Endodermal cell (in vitro differentiated cells): ENCODE data around the gene MYBPC2. TPM values are rescaled to one million over a fixed set of nuclear protein-coding genes. Genes with fewer than 3 reads are reported as not detected.
A peak's percentile ranks its signal among the peaks of the same experiment; 100 is the strongest.

Experiments used
- DNase-seq: peaks from one replicate; pipeline ENCODE4 v3.0.0-alpha.2; 2017
- H3K27ac ChIP-seq: 2 replicates; pipeline ENCODE4 v1.5.1; 2013; ENCODE audit warnings: mild to moderate bottlenecking, low read depth, low read length, moderate library complexity
- H3K27me3 ChIP-seq: 2 replicates; pipeline ENCODE4 v1.6.1; 2013; ENCODE audit warnings: mild to moderate bottlenecking, low read length, moderate library complexity; ENCODE audit not compliant: insufficient read depth, control insufficient read depth, poor library complexity, severe bottlenecking
- H3K36me3 ChIP-seq: 2 replicates; pipeline ENCODE4 v1.7.0; 2013; ENCODE audit warnings: mild to moderate bottlenecking, low read length, moderate library complexity; ENCODE audit not compliant: control insufficient read depth, insufficient read depth
- H3K4me1 ChIP-seq: one replicate; pipeline ENCODE4 v1.7.0; 2013; ENCODE audit warnings: low read length; ENCODE audit not compliant: control insufficient read depth, insufficient read depth
- H3K4me3 ChIP-seq: 2 replicates; pipeline ENCODE4 v1.5.1; 2013; ENCODE audit warnings: mild to moderate bottlenecking, low read length, moderate library complexity
- H3K9ac ChIP-seq: 2 replicates; pipeline ENCODE4 v1.6.1; 2013; ENCODE audit warnings: mild to moderate bottlenecking, low read length, moderate library complexity; ENCODE audit not compliant: poor library complexity, severe bottlenecking; ENCODE audit errors: extremely low read depth
- H3K9me3 ChIP-seq: 2 replicates; pipeline ENCODE4 v1.6.1; 2013; ENCODE audit warnings: mild to moderate bottlenecking, low read length, moderate library complexity; ENCODE audit not compliant: control insufficient read depth
- H3K27ac Mint-ChIP-seq: 2 replicates; pipeline ENCODE4 v1.8.0; 2020; ENCODE audit warnings: mixed read lengths
- H3K27me3 Mint-ChIP-seq: 2 replicates; pipeline ENCODE4 v1.8.0; 2021; ENCODE audit warnings: mild to moderate bottlenecking, mixed read lengths; ENCODE audit not compliant: insufficient read depth
- H3K36me3 Mint-ChIP-seq: 2 replicates; pipeline ENCODE4 v1.8.0; 2020; ENCODE audit warnings: low read depth, mixed read lengths
- H3K4me1 Mint-ChIP-seq: 2 replicates; pipeline ENCODE4 v1.8.0; 2020; ENCODE audit warnings: mixed read lengths
- H3K4me3 Mint-ChIP-seq: 2 replicates; pipeline ENCODE4 v1.8.0; 2020; ENCODE audit warnings: mild to moderate bottlenecking, moderate library complexity, mixed read lengths
- H3K9me3 Mint-ChIP-seq: 2 replicates; pipeline ENCODE4 v1.8.0; 2020; ENCODE audit warnings: mild to moderate bottlenecking, mixed read lengths
- WGBS, 2 experiments: methylation state at CpG; one replicate each; pipeline versions ENCODE4 v1.1.5 to v1.1.7; 2013; ENCODE audit warnings: missing lambda C conversion rate in 2 of 2, mixed read lengths in 1 of 2; ENCODE audit not compliant: insufficient coverage in 1 of 2, insufficient read length in 1 of 2; 5-methylcytosine and 5-hydroxymethylcytosine counted together
- total RNA-seq, 2 donors: library from RNA; stranded (reverse); fragmentation: NEBNext Ultra II Directional in 1 of 2; extraction: Animal tissue kit (Norgen Biotek cat#: 25700) in 1 of 2; gene quantifications; 2 replicates in 1 of 2; 3 replicates in 1 of 2; pipeline ENCODE4 v1.2.1, GENCODE V29; 2021
- TF ChIP-seq, protein P1 (sequence below): fragments of 200-600 bp; sonication (generic); conservative IDR thresholded peaks from 2 replicates; pipeline ENCODE4 v1.5.0; 2021; ENCODE audit warnings: antibody characterized with exemption, mild to moderate bottlenecking

MYBPC2 gene
- total RNA-seq, 2 donors from 2014 or later, result 1.9 to 2.3 TPM

DNA sequence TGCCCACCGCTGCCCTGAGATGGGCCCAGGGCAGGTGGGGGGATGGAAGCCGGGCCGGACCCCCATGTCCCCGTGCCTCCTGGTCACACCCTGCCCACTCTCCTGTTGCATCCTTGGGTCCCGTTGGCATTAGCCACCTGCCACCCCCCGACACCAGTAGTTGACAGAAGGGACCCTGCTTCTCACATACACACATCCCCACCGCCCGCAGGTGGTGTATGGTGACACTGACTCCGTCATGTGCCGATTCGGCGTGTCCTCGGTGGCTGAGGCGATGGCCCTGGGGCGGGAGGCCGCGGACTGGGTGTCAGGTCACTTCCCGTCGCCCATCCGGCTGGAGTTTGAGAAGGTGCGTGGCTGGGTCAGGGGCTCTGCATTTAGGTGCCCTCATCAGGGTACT lies 19.2 kb upstream of the MYBPC2 start:
- Mint-ChIP-seq H3K4me3 (no peak overlapping the region), H3K4me1 (peaks cover 2% of the 10 kb centered on the region), H3K9me3 (no peaks in the 10 kb centered on the region), H3K27me3 (peaks cover 2% of the 10 kb centered on the region), H3K36me3 (peaks cover 34% of the 10 kb centered on the region), H3K27ac (no peak overlapping the region)
- Histone ChIP-seq H3K36me3 (peaks cover 22% of the 10 kb centered on the region), H3K4me1 (no peaks in the 10 kb centered on the region), H3K27me3 (peaks cover 2% of the 10 kb centered on the region), H3K27ac (no peak overlapping the region), H3K9ac (no peak overlapping the region), H3K9me3 (no peaks in the 10 kb centered on the region), H3K4me3 (no peak overlapping the region)
- no peak for DNase-seq
- TF ChIP-seq, protein P1, sequence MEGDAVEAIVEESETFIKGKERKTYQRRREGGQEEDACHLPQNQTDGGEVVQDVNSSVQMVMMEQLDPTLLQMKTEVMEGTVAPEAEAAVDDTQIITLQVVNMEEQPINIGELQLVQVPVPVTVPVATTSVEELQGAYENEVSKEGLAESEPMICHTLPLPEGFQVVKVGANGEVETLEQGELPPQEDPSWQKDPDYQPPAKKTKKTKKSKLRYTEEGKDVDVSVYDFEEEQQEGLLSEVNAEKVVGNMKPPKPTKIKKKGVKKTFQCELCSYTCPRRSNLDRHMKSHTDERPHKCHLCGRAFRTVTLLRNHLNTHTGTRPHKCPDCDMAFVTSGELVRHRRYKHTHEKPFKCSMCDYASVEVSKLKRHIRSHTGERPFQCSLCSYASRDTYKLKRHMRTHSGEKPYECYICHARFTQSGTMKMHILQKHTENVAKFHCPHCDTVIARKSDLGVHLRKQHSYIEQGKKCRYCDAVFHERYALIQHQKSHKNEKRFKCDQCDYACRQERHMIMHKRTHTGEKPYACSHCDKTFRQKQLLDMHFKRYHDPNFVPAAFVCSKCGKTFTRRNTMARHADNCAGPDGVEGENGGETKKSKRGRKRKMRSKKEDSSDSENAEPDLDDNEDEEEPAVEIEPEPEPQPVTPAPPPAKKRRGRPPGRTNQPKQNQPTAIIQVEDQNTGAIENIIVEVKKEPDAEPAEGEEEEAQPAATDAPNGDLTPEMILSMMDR, result no peak
- WGBS, 2 experiments, result 89 to 95% methylated on average over 5 to 21 of the region's 21 CpGs

DNA sequence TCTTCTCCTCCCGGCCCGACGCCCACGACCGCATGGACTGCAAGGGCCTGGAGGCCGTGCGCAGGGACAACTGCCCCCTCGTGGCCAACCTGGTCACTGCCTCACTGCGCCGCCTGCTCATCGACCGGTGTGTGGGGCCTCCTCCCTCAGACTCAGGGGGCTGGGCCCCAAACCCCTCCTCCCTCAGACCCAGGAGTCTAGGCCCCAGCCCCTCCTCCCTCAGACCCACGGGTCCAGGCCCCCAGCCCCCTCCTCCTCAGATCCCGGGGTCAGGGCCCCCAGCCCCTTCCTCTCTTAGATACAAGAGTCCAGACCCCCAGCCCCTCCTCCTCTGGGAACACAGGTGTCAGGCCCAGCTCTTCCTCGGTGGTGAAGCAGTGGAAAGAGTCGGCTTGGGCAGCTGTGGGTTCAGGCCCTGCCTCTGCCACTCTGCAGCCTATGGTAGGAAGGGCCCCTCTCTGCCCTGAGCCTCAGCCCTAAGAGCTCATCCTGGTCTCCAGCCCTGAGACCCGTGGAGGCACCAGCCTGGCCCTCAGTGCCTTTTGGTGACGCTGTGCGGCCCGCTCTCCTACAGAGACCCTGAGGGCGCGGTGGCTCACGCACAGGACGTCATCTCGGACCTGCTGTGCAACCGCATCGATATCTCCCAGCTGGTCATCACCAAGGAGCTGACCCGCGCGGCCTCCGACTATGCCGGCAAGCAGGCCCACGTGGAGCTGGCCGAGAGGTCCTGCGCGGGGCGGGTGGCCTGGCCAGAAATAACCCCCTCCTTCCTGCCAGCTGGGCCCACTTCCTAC lies 17.6 kb upstream of the MYBPC2 start:
- peak; percentile 97 for DNase-seq
- Histone ChIP-seq H3K27me3 (peaks cover 17% of the 10 kb centered on the region), H3K4me1 (no peaks in the 10 kb centered on the region), H3K9ac (no peak overlapping the region), H3K9me3 (no peaks in the 10 kb centered on the region), H3K36me3 (peaks cover 7% of the 10 kb centered on the region), H3K27ac (no peak overlapping the region), H3K4me3 (no peak overlapping the region)
- Mint-ChIP-seq H3K27ac (no peak overlapping the region), H3K9me3 (no peaks in the 10 kb centered on the region), H3K4me1 (peaks cover 11% of the 10 kb centered on the region), H3K27me3 (peaks cover 10% of the 10 kb centered on the region), H3K36me3 (peaks cover 27% of the 10 kb centered on the region), H3K4me3 (no peak overlapping the region)
- TF ChIP-seq, protein P1, result peak; percentile 94
- WGBS, 2 experiments, result 74 to 95% methylated on average over 14 to 37 of the region's 37 CpGs

DNA sequence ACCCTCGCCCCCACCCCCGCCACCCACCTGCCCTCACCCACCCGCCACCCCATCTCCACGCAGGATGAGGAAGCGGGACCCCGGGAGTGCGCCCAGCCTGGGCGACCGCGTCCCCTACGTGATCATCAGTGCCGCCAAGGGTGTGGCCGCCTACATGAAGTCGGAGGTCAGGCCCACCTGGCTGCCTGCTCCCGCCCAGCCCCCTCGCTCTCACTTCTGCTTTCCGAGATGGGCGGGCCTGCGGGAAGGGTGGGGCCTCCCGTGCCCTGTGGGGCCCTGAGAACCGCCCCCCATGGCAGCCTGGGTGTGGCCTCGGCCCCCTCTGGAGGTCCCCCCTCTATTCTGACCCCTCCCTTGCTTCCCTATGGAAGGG lies 17.0 kb upstream of the MYBPC2 start:
- Histone ChIP-seq H3K27ac (no peak overlapping the region), H3K9me3 (no peaks in the 10 kb centered on the region), H3K36me3 (peaks cover 7% of the 10 kb centered on the region), H3K27me3 (peaks cover 22% of the 10 kb centered on the region), H3K9ac (no peak overlapping the region), H3K4me1 (no peaks in the 10 kb centered on the region), H3K4me3 (no peak overlapping the region)
- Mint-ChIP-seq H3K4me1 (peaks cover 13% of the 10 kb centered on the region), H3K27ac (no peak overlapping the region), H3K4me3 (no peak overlapping the region), H3K9me3 (no peaks in the 10 kb centered on the region), H3K27me3 (peaks cover 13% of the 10 kb centered on the region), H3K36me3 (peaks cover 22% of the 10 kb centered on the region)
- TF ChIP-seq, protein P1, result no peak
- no peak for DNase-seq
- 92 to 95% methylated on average over 10 to 20 of the region's 22 CpGs for WGBS, 2 experiments
